GM21529 (cell line): ENCODE data around the gene TMEM52B.
A peak's percentile ranks its signal among the peaks of the same experiment; 100 is the strongest.
"Not testable (repeated sequence)": the region's sequence is repeated elsewhere in the genome, so short reads cannot be mapped to it uniquely, and the experiment has no call there.

Experiments
- ATAC-seq: cut with Tn5 transposase; IDR thresholded peaks from one replicate; pipeline ENCODE4 v1.9.1; 2021; ENCODE audit not compliant: unreplicated experiment

The TMEM52B gene

DNA sequence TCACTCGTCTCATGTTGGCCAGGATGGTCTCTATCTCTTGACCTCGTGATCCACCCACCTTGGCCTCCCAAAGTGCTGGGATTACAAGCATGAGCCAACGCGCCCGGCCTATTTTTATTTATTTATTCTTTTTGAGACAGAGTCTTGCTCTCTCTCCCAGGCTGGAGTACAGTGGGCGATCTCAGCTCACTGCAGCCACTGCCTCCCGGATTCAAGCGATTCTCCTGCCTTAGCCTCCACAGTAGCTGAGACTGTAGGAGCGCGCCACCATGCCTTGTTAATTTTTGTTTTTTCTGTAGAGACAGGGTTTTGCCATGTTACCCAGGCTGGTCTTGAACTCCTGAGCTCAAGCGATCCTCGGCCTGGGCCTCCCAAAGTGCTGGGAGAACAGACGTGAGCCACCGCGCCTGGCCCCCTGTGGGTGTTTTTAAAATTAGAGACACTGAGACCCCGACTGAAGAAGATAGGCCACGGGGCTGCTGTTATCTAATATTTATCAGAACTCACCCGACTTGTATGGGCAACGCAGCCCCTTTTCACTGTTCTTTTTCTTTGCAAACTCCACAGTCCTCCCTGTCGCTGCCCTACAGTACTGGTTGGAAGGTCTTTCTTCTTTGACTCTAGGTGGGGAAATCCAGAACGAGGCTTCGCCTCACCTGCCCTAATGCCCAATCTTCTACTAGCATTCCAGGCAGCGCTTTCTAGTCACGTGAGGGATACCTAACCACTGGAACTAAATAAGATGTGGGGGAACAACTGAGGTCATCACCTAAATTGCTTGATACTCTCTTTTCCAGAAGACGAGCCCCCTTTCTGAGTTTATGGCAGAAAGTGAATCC is 32.5 kb downstream of the TMEM52B start:
- ATAC-seq = no peak

DNA sequence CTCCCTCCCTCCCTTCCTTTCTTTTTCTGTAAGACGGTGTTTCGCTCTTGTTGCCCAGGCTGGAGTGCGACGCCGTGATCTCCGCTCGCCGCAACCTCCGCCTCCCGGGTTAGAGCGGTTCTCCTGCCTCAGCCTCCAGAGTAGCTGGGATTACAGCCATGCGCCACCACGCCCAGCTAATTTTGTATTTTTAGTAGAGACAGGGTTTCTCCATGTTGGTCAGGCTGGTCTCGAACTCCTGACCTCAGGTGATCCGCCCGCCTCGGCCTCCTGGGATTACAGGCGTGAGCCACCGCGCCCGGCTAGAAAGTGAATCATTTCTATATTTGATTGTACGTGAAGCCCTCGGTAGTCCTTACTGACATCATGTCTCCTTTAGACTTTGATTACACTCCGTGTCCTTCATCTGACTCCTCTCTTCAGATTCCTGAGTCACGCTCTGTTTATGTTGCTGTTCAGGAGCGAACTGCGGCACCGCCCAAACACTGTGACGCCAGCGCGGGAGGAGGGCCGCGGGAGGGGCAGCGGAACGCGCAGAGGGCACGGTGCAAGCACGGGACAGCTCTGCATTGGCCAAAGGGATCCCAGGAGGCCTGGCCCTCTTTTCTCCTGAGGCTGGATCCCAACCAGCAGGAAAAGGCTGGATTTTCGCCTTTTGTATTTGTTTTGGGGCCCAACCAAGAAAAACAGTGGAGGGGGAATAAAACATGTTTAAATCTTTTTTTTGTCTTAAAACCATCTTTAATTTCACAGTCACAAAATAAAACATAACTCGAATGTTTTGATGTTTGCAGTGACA is 33.3 kb downstream of the TMEM52B start:
- ATAC-seq = peak; percentile 72

DNA sequence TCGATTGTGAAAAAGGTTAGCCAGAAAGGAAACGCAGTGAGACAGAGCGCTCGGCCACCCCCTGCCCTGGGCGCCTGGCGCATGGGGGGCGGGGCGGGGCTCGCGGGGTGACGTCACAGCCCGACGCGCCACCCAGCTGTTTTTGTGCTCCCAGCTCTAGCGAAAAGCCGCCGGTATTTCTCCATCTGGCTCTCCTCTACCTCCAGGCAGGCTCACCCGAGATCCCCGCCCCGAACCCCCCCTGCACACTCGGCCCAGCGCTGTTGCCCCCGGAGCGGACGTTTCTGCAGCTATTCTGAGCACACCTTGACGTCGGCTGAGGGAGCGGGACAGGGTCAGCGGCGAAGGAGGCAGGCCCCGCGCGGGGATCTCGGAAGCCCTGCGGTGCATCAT is 33.9 kb downstream of the TMEM52B start, which contains the start of gene GABARAPL1:
Gene GABARAPL1, plus strand, starts transcription at position 139 of the 393 bp plus-strand sequence. Its CDS starts 253 bp downstream, at position 392.
- ATAC-seq = peak; percentile 64

DNA sequence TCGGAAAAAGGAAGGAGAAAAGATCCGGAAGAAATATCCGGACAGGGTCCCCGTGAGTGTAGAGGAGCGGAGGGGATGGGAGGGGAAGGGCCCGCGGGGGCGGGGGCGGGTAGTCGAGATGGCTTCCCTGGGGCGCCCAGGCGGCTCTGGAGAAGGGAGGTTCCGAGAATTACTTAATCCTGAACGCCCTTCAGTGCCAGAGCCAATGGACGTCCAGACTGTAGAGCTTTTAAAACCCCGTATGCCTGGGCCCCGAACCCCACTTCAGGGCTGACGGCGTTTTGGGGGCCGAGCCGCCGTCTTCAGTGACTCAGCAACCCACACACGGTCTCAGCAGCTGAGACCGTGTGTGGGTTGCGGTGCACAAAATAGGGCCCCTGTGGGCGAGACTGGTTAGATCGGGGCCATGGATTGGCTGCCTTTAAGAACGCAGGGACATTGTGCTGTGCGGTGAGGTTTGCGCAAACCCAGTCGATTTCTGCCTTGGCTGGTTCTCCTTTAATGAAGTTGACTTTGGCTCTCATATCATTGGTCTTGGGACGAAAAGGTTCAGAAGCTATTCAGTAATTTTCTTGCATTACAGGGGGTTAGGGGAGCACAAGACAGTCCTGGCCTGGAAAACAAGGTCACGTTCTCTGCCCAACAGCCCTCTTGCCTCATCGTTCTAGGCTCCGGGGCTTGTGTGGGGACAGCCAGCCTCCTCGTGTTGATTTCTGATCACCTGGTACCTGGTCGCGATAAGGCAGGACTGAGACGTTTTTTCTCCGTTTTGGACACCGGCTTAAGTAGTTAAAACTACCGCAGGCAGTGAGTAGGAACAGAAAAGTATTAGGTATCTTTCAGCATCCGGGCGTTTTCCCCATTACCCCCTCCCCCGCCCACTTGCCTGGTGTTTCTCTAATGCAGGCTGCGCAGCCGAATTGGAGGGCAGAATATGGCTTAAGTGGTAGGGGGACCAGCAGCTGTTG is 34.6 kb downstream of the TMEM52B start:
- peak; percentile 63 for ATAC-seq

DNA sequence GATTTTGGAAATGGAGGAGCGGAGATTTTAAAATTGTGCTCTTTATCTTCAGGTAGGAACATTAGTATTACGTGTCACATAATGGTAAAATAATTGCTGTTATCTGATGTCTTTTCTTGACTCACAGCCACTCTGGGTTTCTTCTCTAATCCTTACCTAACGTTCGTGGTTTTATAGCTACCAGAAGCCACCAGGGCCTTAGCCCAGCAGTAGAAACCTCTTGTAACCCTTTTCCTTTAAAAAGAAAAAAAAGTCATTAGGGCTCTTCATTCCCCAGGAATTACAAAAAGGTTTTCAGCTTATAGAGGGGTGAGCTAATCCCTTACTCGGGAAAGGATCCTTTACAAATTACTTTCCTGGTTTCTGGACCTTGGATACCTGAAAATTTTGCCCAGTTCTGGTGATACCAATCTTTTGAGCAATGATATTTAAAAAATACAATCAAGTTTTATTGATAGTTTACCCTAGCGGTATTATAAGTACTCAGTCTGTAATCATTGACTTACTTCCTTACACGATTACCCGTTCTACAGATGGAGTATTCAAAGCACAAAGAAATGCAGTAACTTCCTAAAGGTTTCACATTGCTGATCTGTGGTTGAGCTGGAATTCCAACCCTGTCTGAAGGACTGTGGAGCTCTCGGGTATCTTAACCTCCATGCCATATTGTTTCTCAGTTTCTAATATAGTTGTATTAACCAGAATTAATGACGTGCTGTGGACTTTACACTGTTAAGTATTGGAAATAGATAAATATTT is 35.5 kb downstream of the TMEM52B start:
- ATAC-seq = no peak

DNA sequence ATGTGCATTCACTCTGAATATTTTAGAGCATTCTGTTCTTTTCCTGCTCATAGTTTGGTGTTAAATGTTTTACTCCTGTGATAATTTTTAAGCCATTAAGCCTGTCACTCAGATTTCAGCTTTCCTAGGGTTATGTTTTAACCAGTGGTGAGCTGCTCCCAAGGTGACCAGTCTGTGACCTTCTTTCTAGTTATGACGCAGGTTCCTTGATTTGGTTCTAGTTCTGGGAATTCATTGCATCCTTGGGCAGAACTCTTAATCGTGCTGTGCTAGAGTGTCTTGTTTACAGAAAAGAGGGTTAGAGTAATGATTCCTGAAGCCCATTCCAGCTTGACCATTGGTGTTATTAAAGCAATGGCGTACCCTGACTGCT is 36.0 kb downstream of the TMEM52B start:
- no peak for ATAC-seq

DNA sequence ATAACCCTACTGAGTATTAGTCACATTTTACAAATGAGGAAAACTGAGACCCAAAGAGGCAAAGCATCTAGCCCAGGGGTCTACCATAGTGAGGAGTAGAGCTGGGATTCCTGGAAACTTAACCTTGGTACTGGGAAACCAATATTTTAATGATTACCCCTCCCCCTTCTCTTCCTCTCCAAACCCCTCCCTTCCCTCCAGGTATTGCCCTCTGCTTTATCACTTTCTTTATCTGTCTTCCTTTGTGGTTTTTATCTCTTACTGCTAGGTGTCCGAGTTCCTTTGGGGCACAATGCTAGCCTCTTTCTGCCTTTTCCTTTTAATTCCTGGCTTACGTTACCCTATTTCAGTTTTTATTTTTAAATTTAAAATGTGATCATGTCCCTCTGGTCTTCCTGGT is 36.6 kb downstream of the TMEM52B start:
- ATAC-seq = no peak

DNA sequence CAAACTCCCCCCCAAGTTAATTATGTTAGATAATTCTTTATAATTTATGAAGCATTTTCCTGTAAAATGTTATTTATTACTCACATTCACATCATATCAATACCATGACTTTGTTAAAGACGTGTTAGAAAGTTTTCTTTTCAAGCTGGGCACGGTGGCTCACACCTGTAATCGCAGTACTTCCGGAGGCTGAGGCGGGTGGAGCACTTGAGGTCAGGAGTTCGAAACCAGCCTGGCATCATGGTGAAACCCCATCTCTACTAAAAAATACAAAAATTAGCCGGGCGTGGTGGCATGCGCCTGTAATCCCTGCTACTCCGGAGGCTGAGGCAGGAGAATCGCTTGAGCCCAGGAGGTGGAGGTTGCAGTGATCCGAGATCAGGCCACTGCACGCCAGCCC is 37.1 kb downstream of the TMEM52B start:
- ATAC-seq = not testable (repeated sequence)

DNA sequence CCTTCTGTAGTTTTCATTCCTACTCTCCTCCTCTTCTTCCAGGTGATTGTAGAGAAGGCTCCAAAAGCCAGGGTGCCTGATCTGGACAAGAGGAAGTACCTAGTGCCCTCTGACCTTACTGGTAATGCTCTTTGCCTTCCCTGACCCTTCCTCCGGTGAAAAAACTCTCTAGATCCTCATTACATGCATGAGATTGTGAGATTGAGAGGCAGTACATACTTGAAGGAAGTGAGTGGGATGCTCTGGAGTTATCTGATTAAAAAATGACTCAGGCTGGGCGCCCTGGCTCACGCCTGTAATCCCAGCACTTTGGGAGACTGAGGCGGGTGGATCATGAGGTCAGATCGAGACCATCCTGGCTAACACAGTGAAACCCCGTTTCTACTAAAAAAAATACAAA is 39.2 kb downstream of the TMEM52B start:
- ATAC-seq = no peak

DNA sequence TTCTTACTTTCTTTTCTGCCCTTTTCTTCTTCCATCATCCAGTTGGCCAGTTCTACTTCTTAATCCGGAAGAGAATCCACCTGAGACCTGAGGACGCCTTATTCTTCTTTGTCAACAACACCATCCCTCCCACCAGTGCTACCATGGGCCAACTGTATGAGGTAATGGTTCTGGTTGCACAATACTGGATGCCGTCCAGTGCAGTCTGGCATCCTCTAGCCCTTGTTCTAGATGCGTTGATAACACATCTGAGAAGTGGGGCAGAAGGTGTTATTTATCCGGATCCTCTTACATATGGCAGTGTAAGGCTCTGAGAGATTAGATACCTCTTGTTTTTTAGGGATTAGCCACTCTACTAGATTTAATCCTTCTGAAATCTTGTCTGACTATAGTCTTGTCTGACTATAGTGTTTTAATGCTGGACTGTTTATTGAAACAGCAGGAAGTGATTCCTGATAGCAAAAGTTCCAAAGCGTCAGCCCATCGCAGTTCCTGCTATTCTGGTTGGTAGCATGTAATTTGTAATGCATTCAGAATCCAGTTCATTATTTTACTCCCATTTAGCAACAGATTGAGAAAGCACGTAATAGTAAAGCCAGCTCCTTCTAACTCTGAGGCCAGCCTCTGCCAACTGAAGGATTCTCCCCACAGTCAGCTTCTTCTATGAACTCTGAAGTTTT is 41.7 kb downstream of the TMEM52B start:
- ATAC-seq = no peak

DNA sequence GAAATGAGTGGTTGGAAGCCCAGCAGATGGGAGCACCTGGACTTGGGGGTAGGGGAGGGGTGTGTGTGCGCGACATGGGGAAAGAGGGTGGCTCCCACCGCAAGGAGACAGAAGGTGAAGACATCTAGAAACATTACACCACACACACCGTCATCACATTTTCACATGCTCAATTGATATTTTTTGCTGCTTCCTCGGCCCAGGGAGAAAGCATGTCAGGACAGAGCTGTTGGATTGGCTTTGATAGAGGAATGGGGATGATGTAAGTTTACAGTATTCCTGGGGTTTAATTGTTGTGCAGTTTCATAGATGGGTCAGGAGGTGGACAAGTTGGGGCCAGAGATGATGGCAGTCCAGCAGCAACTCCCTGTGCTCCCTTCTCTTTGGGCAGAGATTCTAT is 43.0 kb downstream of the TMEM52B start:
- no peak for ATAC-seq

DNA sequence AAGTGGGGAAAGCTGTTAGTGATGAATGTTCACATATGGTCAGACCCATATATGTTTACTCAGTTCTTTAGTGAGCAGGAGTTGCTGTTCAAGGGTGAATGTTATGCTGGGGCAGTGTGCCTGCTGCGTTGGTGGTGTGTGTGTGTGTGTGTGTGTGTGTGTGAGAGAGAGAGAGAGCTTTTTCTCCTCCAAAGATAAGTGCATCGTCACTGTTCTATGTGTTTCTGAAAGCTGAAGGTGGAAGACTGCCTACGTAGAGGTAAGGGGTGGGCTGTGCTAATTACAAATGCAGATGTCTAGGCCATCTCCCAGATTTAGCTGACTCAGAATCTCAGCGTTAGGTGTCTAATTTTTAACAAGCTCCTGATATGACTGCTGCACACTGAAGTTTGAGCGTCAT is 44.4 kb downstream of the TMEM52B start:
- no peak for ATAC-seq

DNA sequence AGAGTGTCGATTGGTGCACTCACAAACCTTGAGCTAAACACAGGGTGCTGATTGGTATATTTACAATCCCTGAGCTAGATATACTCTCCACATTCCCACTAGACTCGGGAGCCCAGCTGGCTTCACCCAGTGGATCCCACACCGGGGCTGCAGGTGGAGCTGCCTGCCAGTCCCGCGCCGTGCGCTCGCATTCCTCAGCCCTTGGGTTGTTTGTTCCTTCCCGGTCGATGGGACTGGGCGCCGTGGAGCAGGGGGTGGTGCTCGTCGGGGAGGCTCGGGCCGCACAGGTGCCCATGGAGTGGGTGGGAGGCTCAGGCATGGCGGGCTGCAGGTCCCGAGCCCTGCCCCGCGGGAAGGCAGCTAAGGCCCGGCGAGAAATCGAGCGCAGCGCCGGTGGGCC is 46.6 kb downstream of the TMEM52B start:
- not testable (repeated sequence) for ATAC-seq

DNA sequence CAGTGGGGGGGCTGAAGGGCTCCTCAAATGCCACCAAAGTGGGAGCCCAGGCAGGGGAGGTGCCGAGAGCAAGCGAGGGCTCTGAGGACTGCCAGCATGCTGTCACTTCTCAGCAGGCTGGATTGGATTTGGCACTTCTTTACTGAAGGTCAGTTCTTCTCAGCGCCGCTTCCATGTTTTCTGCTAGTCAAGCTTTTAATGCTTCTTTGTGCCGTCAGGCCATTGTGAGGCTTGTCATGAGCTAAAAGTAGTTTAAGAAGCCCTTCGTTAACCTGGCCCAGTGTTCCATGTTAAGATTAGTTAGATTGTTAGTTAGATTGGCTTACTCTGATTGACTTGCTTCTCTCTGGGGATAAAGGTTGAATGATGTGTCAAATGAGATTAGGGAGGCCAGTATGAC is 47.3 kb downstream of the TMEM52B start:
- no peak for ATAC-seq

DNA sequence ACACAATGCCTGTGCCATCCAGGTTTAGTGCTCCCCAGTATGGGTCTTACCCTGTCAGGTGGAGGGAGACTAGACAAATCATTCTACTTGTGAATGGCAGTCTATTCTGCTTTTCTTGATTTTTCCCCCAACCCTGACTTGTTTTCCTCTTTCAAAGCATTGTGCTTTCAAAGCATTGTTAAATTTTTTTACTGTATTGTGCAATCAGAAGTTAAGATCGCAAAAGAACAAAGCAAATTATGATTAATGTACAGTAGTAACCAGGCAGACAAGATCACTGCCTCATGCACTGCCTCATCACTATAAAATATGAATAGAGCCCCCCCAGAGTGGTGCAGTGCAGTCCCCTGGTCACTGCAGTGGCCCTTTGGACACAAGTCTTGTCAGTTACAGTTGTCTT is 47.9 kb downstream of the TMEM52B start:
- no peak for ATAC-seq

DNA sequence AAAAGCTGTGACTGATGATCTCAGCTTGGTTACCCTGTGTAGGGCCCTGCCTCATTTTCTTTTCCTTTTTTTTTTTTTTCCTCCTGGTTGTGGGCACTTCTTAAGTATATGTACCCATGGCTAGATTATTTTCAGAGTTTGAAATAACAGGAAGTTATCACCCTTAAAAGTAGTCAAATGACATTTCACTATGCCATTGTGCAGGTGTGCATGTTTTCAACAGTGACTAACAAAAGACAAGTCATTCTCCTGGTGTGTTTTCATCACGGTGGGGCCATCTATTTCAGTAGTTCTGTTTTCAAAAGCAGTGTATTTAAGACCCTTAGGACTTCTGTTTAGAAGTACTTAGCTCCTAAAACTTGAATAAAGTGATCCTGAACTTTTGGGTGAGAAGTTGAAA is 48.8 kb downstream of the TMEM52B start:
- ATAC-seq = no peak

DNA sequence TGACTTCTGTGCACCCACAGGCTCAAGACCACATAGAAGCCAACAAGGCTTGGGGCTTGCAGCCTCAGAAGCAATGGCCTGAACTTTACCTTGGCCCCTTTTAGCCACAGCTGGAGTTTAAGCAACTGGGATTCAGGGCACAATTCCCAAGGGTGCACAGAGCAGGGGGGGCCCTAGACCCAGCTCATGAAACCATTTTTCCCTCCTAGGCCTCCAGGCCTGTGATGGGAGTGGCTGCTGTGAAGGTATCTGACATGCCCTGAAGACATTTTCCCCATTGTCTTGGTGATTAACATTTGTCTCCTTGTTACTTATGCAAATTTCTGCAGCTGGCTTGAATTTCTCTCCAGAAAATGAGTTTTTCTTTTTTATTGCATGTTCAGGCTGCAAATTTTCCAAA is 55.7 kb downstream of the TMEM52B start:
- no peak for ATAC-seq

DNA sequence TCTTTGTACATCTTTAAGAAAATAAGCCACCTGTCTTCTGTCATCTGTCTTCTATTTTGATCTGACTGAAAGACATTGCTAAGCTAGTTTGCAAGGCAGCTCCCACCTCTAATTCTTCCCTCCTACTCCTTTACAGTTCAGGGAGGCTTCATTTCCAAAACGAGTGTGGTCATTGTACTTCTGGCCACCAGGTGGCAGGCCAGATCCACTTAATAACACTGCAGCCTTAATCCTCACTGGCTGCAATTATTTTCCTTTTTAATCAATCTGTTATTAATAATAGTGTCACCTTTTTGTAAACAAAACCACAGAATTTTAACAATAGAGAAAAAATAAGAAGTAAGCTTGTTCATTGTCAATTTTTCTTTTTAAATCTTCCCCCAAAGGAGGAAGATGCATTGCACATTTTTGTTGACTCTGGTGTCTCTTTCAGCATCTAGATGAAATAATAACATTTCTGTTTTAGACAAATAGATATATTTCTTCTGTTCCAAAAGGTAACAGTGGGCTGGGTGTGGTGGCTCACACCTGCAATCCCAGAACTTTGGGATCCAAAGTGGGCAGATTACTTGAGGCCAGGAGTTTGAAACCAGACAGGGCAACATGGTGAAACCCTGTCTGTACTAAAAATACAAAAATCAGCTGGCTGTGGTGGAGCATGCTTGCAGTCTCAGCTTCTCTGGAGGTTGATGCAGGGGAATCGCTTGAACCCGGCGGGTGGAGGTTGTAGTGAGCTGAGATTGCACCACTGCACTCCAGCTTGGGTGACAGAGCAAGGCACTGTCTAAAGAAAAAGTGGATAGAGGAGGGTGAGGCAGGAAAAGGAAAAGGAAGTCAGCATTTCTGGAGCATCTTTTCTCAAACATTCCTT is 57.2 kb downstream of the TMEM52B start:
- ATAC-seq = no peak

DNA sequence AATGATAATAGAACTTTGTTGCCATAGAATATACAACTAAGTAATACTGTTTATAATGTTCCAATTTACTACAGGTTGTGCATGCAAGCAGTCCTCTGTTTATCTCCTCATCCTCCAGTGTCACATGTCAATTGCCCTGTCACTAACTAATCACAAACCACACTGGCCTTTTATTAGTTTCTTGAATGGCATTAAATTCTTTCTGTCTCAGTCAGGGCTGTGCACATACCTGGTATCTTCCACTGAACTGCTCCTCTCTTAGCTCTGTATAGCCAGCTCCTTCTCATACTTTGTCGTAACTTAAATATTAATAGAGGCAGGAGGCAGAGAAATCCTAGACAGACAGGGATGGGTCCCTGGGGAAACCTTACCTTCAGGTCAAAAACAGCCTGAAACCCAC is 57.9 kb downstream of the TMEM52B start:
- no peak for ATAC-seq
